Subcutaneous adipose tissue (tissue), 4 donors: ENCODE data around the gene KRT85. TPM values are rescaled to one million over a fixed set of nuclear protein-coding genes. Genes with fewer than 3 reads are reported as not detected.

Source experiments
- CTCF ChIP-seq: fragments of 450-650 bp; IDR thresholded peaks from one replicate; pipeline ENCODE4 v1.5.1; 2016; ENCODE audit warnings: low read depth, mild to moderate bottlenecking, control low read depth, antibody characterized with exemption, moderate library complexity
- total RNA-seq, 4 donors: library from RNA; depleted of rRNA; stranded (reverse); fragments of >200 nt; gene quantifications; one replicate each; pipeline ENCODE4 v1.1.0, GENCODE V29; 2016

KRT85 gene
- total RNA-seq, 4 donors from 2014 or later = not detected

- TF ChIP-seq CTCF = no peak
Measured at GRCh38 chr12:52320784-52321400, 46.4 kb downstream of the KRT85 start, which contains the start of gene KRT83. KRT83 (minus strand) TSS chr12:52321398; CDS start chr12:52321335, 63 bp downstream.

GRCh38 chr12:52319097-52319496, 48.2 kb downstream of the KRT85 start:
- no peak for TF ChIP-seq CTCF

- TF ChIP-seq CTCF = no peak
Measured at GRCh38 chr12:52318241-52318990, 48.9 kb downstream of the KRT85 start.

- TF ChIP-seq CTCF = no peak
Measured at GRCh38 chr12:52317468-52318052, 49.7 kb downstream of the KRT85 start.

- no peak for TF ChIP-seq CTCF
Measured at GRCh38 chr12:52316701-52317100, 50.6 kb downstream of the KRT85 start.

- TF ChIP-seq CTCF = no peak
Measured at GRCh38 chr12:52316290-52316689, 51.0 kb downstream of the KRT85 start.

- no peak for TF ChIP-seq CTCF
Measured at GRCh38 chr12:52314511-52314910, 52.8 kb downstream of the KRT85 start.
